A549 treated with CORT108297 at 1 μM for 4 hours (cell line): ENCODE data around the gene OSR1. TPM values are rescaled to one million over a fixed set of nuclear protein-coding genes. Genes with fewer than 3 reads are reported as not detected.

ENCODE experiments used
- total RNA-seq: library from RNA; stranded (reverse); fragments of 200-300 nt; extraction: Qiagen RNA extraction; gene quantifications from 5 replicates; pipeline ENCODE4 v1.2.3, GENCODE V29; 2022

OSR1 gene
- total RNA-seq = 5.0 to 8.9 TPM (median 6.1 TPM) in 5 replicates

GRCh38 chr2:19358242-19359020, at the start of gene OSR1:
TSS of gene OSR1 (minus strand) at chr2:19358623. CDS start at chr2:19353805, 4,818 bp downstream.

